ENCODE data around the gene PNMA1.
"Not testable (repeated sequence)": the region's sequence is repeated elsewhere in the genome, so short reads cannot be mapped to it uniquely, and the experiment has no call there.

PNMA1 gene

GRCh38 chr14:73715707-73716106, 1.5 kb upstream of the PNMA1 start:
- DNase-seq: no peak

- no peak for DNase-seq
Measured at GRCh38 chr14:73714656-73715081, 485 bp upstream of the PNMA1 start.

GRCh38 chr14:73713206-73713802, 880 bp downstream of the PNMA1 start:
- no peak for DNase-seq

- DNase-seq: no peak
Measured at GRCh38 chr14:73712540-73713180, 1.5 kb downstream of the PNMA1 start.

- DNase-seq: no peak
Measured at GRCh38 chr14:73712071-73712506, 2.1 kb downstream of the PNMA1 start.

GRCh38 chr14:73710737-73711136, 3.4 kb downstream of the PNMA1 start:
- no peak for DNase-seq

GRCh38 chr14:73709904-73710469, 4.2 kb downstream of the PNMA1 start:
- DNase-seq: no peak

GRCh38 chr14:73708076-73708475, 6.1 kb downstream of the PNMA1 start:
- DNase-seq: not testable (repeated sequence)

GRCh38 chr14:73700325-73700724, 13.9 kb downstream of the PNMA1 start:
- no peak for DNase-seq

GRCh38 chr14:73696466-73697400, 17.5 kb downstream of the PNMA1 start:
- DNase-seq: no peak

GRCh38 chr14:73695997-73696396, 18.2 kb downstream of the PNMA1 start:
- no peak for DNase-seq

- DNase-seq: no peak
Measured at GRCh38 chr14:73695082-73695481, 19.1 kb downstream of the PNMA1 start.

GRCh38 chr14:73694083-73694482, 20.1 kb downstream of the PNMA1 start:
- DNase-seq: no peak

- DNase-seq: no peak
Measured at GRCh38 chr14:73686901-73687300, 27.3 kb downstream of the PNMA1 start.

GRCh38 chr14:73685328-73685727, 28.9 kb downstream of the PNMA1 start:
- DNase-seq: no peak

GRCh38 chr14:73684627-73685026, 29.6 kb downstream of the PNMA1 start:
- no peak for DNase-seq

GRCh38 chr14:73680821-73681220, 33.4 kb downstream of the PNMA1 start:
- DNase-seq: no peak

- DNase-seq: no peak
Measured at GRCh38 chr14:73678698-73679097, 35.5 kb downstream of the PNMA1 start.

GRCh38 chr14:73674986-73675385, 39.2 kb downstream of the PNMA1 start:
- DNase-seq: no peak

GRCh38 chr14:73667854-73668253, 46.3 kb downstream of the PNMA1 start:
- no peak for DNase-seq

GRCh38 chr14:73666583-73666982, 47.6 kb downstream of the PNMA1 start:
- no peak for DNase-seq

- DNase-seq: no peak
Measured at GRCh38 chr14:73665130-73665529, 49.1 kb downstream of the PNMA1 start.

GRCh38 chr14:73663548-73664212, 50.5 kb downstream of the PNMA1 start:
- no peak for DNase-seq

Measured in activated naive CD4-positive, alpha-beta T cell (primary cell).